Mucosa of stomach (tissue), 1 donor: ENCODE data around the gene APLNR.

Experiments used
- H3K27me3 ChIP-seq: one replicate; pipeline ENCODE4 v1.7.0; 2013; ENCODE audit warnings: mild to moderate bottlenecking, low read length; ENCODE audit not compliant: control insufficient read depth, insufficient read depth
- H3K36me3 ChIP-seq: one replicate; pipeline ENCODE4 v1.7.0; 2013; ENCODE audit warnings: low read length; ENCODE audit not compliant: control insufficient read depth, insufficient read depth
- H3K4me1 ChIP-seq: one replicate; pipeline ENCODE4 v1.7.0; 2013; ENCODE audit warnings: mild to moderate bottlenecking, low read length; ENCODE audit not compliant: control insufficient read depth, insufficient read depth
- H3K4me3 ChIP-seq: one replicate; pipeline ENCODE4 v1.7.0; 2013; ENCODE audit warnings: low read length
- H3K9ac ChIP-seq: one replicate; pipeline ENCODE4 v1.7.0; 2013; ENCODE audit warnings: mild to moderate bottlenecking, low read length, moderate library complexity
- H3K9me3 ChIP-seq: one replicate; pipeline ENCODE4 v1.7.0; 2013; ENCODE audit warnings: mild to moderate bottlenecking, low read length, moderate library complexity; ENCODE audit not compliant: control insufficient read depth
- donor health status: Pancreatic carcinoma.

Gene APLNR

DNA sequence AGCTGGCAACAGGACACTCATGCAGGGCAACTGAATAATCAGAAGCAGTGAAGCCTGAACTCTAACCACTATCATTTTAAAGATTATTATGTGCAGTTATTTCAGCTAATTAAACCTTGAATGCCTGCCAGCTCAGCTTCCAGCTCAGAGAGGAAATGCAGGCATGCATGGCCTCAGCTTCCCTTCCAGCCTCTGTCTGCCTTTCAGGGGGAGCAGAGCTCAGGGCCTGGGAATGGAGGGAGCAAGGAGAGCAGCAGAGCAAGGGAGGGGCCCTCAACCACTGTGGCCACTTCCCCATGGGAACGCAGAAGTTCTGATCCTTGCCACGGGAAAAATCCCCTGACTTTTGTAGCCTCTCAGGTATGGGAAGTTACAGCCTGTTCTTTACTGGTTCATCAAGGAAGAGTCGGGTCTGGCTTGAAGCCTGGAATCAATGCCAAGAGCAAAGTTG is 32.5 kb upstream of the APLNR start:
- H3K36me3 ChIP-seq = no peaks in the 10 kb centered on the region
- H3K4me3 ChIP-seq = no peak overlapping the region
- H3K4me1 ChIP-seq = no peaks in the 10 kb centered on the region
- H3K9me3 ChIP-seq = no peaks in the 10 kb centered on the region
- no peak overlapping the region for H3K9ac ChIP-seq
- no peaks in the 10 kb centered on the region for H3K27me3 ChIP-seq

- no peaks in the 10 kb centered on the region for H3K4me1 ChIP-seq
- no peak overlapping the region for H3K9ac ChIP-seq
- H3K4me3 ChIP-seq = no peak overlapping the region
- no peaks in the 10 kb centered on the region for H3K9me3 ChIP-seq
- no peaks in the 10 kb centered on the region for H3K27me3 ChIP-seq
- no peaks in the 10 kb centered on the region for H3K36me3 ChIP-seq
These were observed 29.1 kb upstream of the APLNR start for GRCh38 chr11:57266157-57266556.

- Histone ChIP-seq H3K4me3 (no peak overlapping the region), H3K27me3 (no peaks in the 10 kb centered on the region), H3K9me3 (no peaks in the 10 kb centered on the region), H3K36me3 (no peaks in the 10 kb centered on the region), H3K4me1 (no peaks in the 10 kb centered on the region), H3K9ac (no peak overlapping the region)
These were observed 26.3 kb upstream of the APLNR start for GRCh38 chr11:57263351-57263750.

GRCh38 chr11:57262157-57262556 is 25.1 kb upstream of the APLNR start:
- no peaks in the 10 kb centered on the region for H3K27me3 ChIP-seq
- H3K9me3 ChIP-seq = no peaks in the 10 kb centered on the region
- H3K4me1 ChIP-seq = no peaks in the 10 kb centered on the region
- no peaks in the 10 kb centered on the region for H3K36me3 ChIP-seq
- no peak overlapping the region for H3K4me3 ChIP-seq
- no peak overlapping the region for H3K9ac ChIP-seq

GRCh38 chr11:57260937-57261783 is 24.1 kb upstream of the APLNR start:
- Histone ChIP-seq H3K9ac (no peak overlapping the region), H3K36me3 (no peaks in the 10 kb centered on the region), H3K4me3 (no peak overlapping the region), H3K4me1 (no peaks in the 10 kb centered on the region), H3K27me3 (no peaks in the 10 kb centered on the region), H3K9me3 (no peaks in the 10 kb centered on the region)

GRCh38 chr11:57256119-57256518 is 19.1 kb upstream of the APLNR start:
- no peak overlapping the region for H3K4me3 ChIP-seq
- no peaks in the 10 kb centered on the region for H3K27me3 ChIP-seq
- H3K9me3 ChIP-seq = no peaks in the 10 kb centered on the region
- H3K4me1 ChIP-seq = no peaks in the 10 kb centered on the region
- H3K9ac ChIP-seq = no peak overlapping the region
- H3K36me3 ChIP-seq = no peaks in the 10 kb centered on the region

DNA sequence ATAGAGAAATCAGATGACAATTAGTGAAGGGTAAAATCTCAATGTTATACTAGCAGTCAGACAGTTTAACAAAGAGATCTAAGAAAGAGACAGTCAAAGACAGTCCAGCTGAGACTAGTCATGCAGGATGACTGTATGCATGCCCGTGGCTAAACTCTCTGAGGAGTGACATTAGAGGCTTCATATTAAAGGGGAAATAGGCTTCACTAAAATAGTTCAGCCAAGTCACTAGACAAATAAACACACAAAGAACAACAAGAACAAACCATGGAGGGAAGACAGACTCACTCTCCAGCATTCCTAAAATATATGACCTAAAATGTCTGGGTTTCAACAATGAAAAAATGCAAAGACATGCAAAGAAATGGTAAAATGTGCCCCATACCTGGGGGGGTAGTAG is 18.6 kb upstream of the APLNR start:
- no peaks in the 10 kb centered on the region for H3K9me3 ChIP-seq
- H3K4me3 ChIP-seq = no peak overlapping the region
- no peaks in the 10 kb centered on the region for H3K36me3 ChIP-seq
- no peaks in the 10 kb centered on the region for H3K4me1 ChIP-seq
- no peak overlapping the region for H3K9ac ChIP-seq
- no peaks in the 10 kb centered on the region for H3K27me3 ChIP-seq

GRCh38 chr11:57254631-57255030 is 17.6 kb upstream of the APLNR start:
- no peaks in the 10 kb centered on the region for H3K36me3 ChIP-seq
- no peak overlapping the region for H3K4me3 ChIP-seq
- H3K9ac ChIP-seq = no peak overlapping the region
- H3K9me3 ChIP-seq = no peaks in the 10 kb centered on the region
- H3K4me1 ChIP-seq = no peaks in the 10 kb centered on the region
- no peaks in the 10 kb centered on the region for H3K27me3 ChIP-seq

GRCh38 chr11:57251491-57252104 is 14.5 kb upstream of the APLNR start:
- no peak overlapping the region for H3K9ac ChIP-seq
- no peaks in the 10 kb centered on the region for H3K36me3 ChIP-seq
- H3K27me3 ChIP-seq = no peaks in the 10 kb centered on the region
- H3K4me1 ChIP-seq = no peaks in the 10 kb centered on the region
- H3K4me3 ChIP-seq = no peak overlapping the region
- H3K9me3 ChIP-seq = no peaks in the 10 kb centered on the region

GRCh38 chr11:57251037-57251436 is 14.0 kb upstream of the APLNR start:
- Histone ChIP-seq H3K27me3 (no peaks in the 10 kb centered on the region), H3K4me1 (no peaks in the 10 kb centered on the region), H3K9me3 (no peaks in the 10 kb centered on the region), H3K4me3 (no peak overlapping the region), H3K36me3 (no peaks in the 10 kb centered on the region), H3K9ac (no peak overlapping the region)

- Histone ChIP-seq H3K4me1 (no peaks in the 10 kb centered on the region), H3K27me3 (no peaks in the 10 kb centered on the region), H3K9ac (no peak overlapping the region), H3K4me3 (no peak overlapping the region), H3K9me3 (no peaks in the 10 kb centered on the region), H3K36me3 (no peaks in the 10 kb centered on the region)
These were observed 12.6 kb upstream of the APLNR start for GRCh38 chr11:57249384-57250319.
